Body of pancreas (tissue), 4 donors: Measurements from ENCODE around the gene MYO7B. TPM values are rescaled to one million over a fixed set of nuclear protein-coding genes. Genes with fewer than 3 reads are reported as not detected.

Experiments
- ATAC-seq: fragments of 150-250 bp; one replicate; pipeline ENCODE4 v1.9.1; 2016
- DNase-seq, 4 donors: peaks; one replicate each; pipeline ENCODE4 v3.0.0-alpha.2; 2019
- H3K27ac ChIP-seq, 4 donors: fragments of 200-600 bp; sonication (generic); 1 replicate in 3 of 4; 2 replicates in 1 of 4; pipeline versions ENCODE4 v1.5.1 to v1.6.1; 2016 to 2019; ENCODE audit warnings: mild to moderate bottlenecking in 1 of 4, mixed read lengths in 1 of 4, moderate library complexity in 1 of 4
- H3K27me3 ChIP-seq, 2 donors: fragments of 200-600 bp; sonication (generic); one replicate each; pipeline ENCODE4 v1.6.0; 2016; ENCODE audit warnings: mild to moderate bottlenecking in 1 of 2
- H3K36me3 ChIP-seq, 2 donors: fragments of 200-600 bp; sonication (generic); replicated peaks in 1 of 2; 2 replicates each; pipeline ENCODE4 v1.5.1; 2016; ENCODE audit warnings: low read depth in 2 of 2; ENCODE audit not compliant: insufficient read depth in 1 of 2
- H3K4me1 ChIP-seq: fragments of 200-600 bp; sonication (generic); one replicate; pipeline ENCODE4 v1.6.0; 2016
- H3K4me3 ChIP-seq, 2 donors: fragments of 200-600 bp; sonication (generic); 1 replicate in 1 of 2; 2 replicates in 1 of 2; pipeline ENCODE4 v1.5.1; 2016 to 2019
- H3K9me3 ChIP-seq, 3 donors: fragments of 200-600 bp; sonication (generic); 1 replicate in 2 of 3; 2 replicates in 1 of 3; pipeline ENCODE4 v1.5.1; 2016
- POLR2A ChIP-seq, 3 donors: fragments of 450-650 bp; IDR thresholded peaks; one replicate each; pipeline ENCODE4 v1.6.1; 2016; ENCODE audit warnings: antibody characterized with exemption in 3 of 3, mild to moderate bottlenecking in 2 of 3
- WGBS, 2 donors: methylation state at CpG; one replicate each; pipeline ENCODE4 v1.1.5; 2017; 5-methylcytosine and 5-hydroxymethylcytosine counted together
- intact Hi-C: fragments of 100-400 bp; cut with DNase I; formaldehyde crosslinking; loops from one replicate; pipeline ENCODE4 v1.15.1; 2023
- total RNA-seq, 2 donors: library from RNA; depleted of rRNA; stranded (reverse); fragments of >200 nt; gene quantifications; one replicate each; pipeline ENCODE4 v1.1.0, GENCODE V29; 2016
- TF ChIP-seq, protein P1 (sequence below), 7 experiments: fragments of 450-650 bp in 4 of 7; fragments of 200-600 bp in 3 of 7; sonication (generic) in 3 of 7; IDR thresholded peaks; one replicate each; pipeline ENCODE4 v1.5.1; 2016 to 2019; ENCODE audit warnings: antibody characterized with exemption in 7 of 7

The MYO7B gene
- total RNA-seq, 2 donors from 2014 or later: 0.33 to 1.8 TPM

DNA sequence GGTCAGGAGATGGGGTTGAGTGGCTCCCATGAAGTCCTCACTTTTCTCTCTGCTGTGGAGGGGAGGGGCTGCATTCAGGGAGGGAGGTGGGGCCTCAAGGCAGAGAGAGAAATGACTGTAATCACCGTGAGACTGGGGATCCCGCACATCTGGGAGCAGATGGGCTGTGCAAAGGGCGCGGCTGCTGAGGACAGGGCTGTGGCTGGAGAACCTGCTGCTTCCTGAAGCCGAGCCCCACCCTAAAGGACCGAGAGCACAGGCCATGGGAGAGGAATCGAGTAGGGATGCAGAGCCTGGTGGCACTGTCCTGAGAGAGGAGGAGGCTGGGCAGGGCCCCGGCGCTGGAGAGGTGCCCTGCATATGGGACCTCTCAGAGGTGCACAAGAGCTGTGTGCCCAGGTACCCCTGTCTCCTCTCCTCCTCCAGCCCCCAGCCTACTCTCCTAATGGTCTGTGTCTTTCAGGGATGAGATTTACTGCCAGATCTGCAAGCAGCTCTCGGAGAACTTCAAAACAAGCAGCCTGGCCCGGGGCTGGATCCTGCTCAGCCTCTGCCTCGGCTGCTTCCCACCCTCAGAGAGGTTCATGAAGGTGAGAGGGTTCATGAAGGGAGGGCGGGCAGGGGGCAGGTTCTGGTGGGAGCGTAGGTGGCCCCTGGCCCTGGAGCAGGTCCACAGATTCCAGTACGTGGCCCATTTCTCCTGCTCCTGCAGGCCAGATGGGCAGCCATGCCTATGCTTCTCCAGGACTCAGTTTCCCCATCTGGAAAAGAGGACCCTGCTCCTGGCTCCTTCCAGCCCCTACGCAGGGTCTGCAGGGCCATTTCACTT, 84.6 kb downstream of the MYO7B start:
- TF ChIP-seq POLR2A (IDR thresholded peaks at IDR 0.05): no peak
- TF ChIP-seq, protein P1, sequence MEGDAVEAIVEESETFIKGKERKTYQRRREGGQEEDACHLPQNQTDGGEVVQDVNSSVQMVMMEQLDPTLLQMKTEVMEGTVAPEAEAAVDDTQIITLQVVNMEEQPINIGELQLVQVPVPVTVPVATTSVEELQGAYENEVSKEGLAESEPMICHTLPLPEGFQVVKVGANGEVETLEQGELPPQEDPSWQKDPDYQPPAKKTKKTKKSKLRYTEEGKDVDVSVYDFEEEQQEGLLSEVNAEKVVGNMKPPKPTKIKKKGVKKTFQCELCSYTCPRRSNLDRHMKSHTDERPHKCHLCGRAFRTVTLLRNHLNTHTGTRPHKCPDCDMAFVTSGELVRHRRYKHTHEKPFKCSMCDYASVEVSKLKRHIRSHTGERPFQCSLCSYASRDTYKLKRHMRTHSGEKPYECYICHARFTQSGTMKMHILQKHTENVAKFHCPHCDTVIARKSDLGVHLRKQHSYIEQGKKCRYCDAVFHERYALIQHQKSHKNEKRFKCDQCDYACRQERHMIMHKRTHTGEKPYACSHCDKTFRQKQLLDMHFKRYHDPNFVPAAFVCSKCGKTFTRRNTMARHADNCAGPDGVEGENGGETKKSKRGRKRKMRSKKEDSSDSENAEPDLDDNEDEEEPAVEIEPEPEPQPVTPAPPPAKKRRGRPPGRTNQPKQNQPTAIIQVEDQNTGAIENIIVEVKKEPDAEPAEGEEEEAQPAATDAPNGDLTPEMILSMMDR (IDR thresholded peaks at IDR 0.05): no peak
- 53 to 67% methylated on average over 11 to 14 of the region's 16 CpGs for WGBS, 2 donors
- no peak overlapping the region for H3K4me3 ChIP-seq
- no peaks in the 10 kb centered on the region for H3K9me3 ChIP-seq
- H3K36me3 ChIP-seq: no peaks in the 10 kb centered on the region
- ATAC-seq (no peak), DNase-seq (peak in 2 of 4 donors; percentile 3 to 5)
- H3K27me3 ChIP-seq: no peaks in the 10 kb centered on the region
- intact Hi-C loops: no loop called here
- H3K4me1 ChIP-seq: no peaks in the 10 kb centered on the region
- no peak overlapping the region for H3K27ac ChIP-seq

GRCh38 chr2:127620866-127621265, 85.4 kb downstream of the MYO7B start:
- intact Hi-C loops: no loop called here
- 56 to 73% methylated on average over 3 of the region's 3 CpGs for WGBS, 2 donors
- TF ChIP-seq POLR2A (IDR thresholded peaks at IDR 0.05): no peak
- TF ChIP-seq, protein P1 (IDR thresholded peaks at IDR 0.05): no peak

GRCh38 chr2:127621981-127622431, 86.5 kb downstream of the MYO7B start:
- Histone ChIP-seq H3K27me3 (no peaks in the 10 kb centered on the region), H3K4me3 (no peak overlapping the region), H3K9me3 (no peaks in the 10 kb centered on the region), H3K27ac (no peak overlapping the region), H3K36me3 (no peaks in the 10 kb centered on the region), H3K4me1 (no peaks in the 10 kb centered on the region)
- ATAC-seq: no peak
- TF ChIP-seq, protein P1 (IDR thresholded peaks at IDR 0.05): no peak
- no peak for TF ChIP-seq POLR2A (IDR thresholded peaks at IDR 0.05)
- DNase-seq: peak in 3 of 4 donors; percentile 3 to 8 (median 6)
- WGBS, 2 donors: 93 to 95% methylated on average over 14 to 15 of the region's 15 CpGs
- intact Hi-C loops: no loop called here

More at GRCh38 chr2:127620866-127621265, 85.4 kb downstream of the MYO7B start:
- H3K27me3 ChIP-seq: no peaks in the 10 kb centered on the region
- ATAC-seq: no peak
- no peaks in the 10 kb centered on the region for H3K36me3 ChIP-seq
- H3K27ac ChIP-seq: no peak overlapping the region
- DNase-seq: no peak
- no peaks in the 10 kb centered on the region for H3K4me1 ChIP-seq
- H3K9me3 ChIP-seq: no peaks in the 10 kb centered on the region
- H3K4me3 ChIP-seq: no peak overlapping the region

- no peak overlapping the region for H3K27ac ChIP-seq
- no peaks in the 10 kb centered on the region for H3K27me3 ChIP-seq
- no peaks in the 10 kb centered on the region for H3K4me1 ChIP-seq
- ATAC-seq (no peak), DNase-seq (peak in 3 of 4 donors; percentile 2 to 10 (median 4))
- 74 to 80% methylated on average over 16 to 21 of the region's 21 CpGs for WGBS, 2 donors
- no peak overlapping the region for H3K4me3 ChIP-seq
- no peaks in the 10 kb centered on the region for H3K9me3 ChIP-seq
- no peaks in the 10 kb centered on the region for H3K36me3 ChIP-seq
- intact Hi-C loops: no loop called here
- TF ChIP-seq, protein P1 (IDR thresholded peaks at IDR 0.05): no peak
- no peak for TF ChIP-seq POLR2A (IDR thresholded peaks at IDR 0.05)
Measured at GRCh38 chr2:127622561-127623387, 87.3 kb downstream of the MYO7B start.
